Uterus (tissue), 4 donors: ENCODE data around the gene CENPF. TPM values are rescaled to one million over a fixed set of nuclear protein-coding genes. Genes with fewer than 3 reads are reported as not detected.

Source experiments
- DNase-seq, 2 donors: peaks; one replicate each; pipeline ENCODE4 v3.0.0-alpha.2; 2019 to 2020
- H3K27ac ChIP-seq, 2 donors: fragments of 200-600 bp; sonication (generic); 1 replicate in 1 of 2; 2 replicates in 1 of 2; pipeline ENCODE4 v1.5.1; 2016 to 2018
- H3K27me3 ChIP-seq, 2 donors: fragments of 200-600 bp; sonication (generic); one replicate each; pipeline ENCODE4 v1.5.1; 2018 to 2019; ENCODE audit warnings: control low read depth in 1 of 2
- H3K36me3 ChIP-seq, 2 donors: fragments of 200-600 bp; sonication (generic); one replicate each; pipeline ENCODE4 v1.5.1; 2019; ENCODE audit warnings: control low read depth in 1 of 2
- H3K4me1 ChIP-seq, 2 donors: fragments of 200-600 bp; sonication (generic); one replicate each; pipeline ENCODE4 v1.5.1; 2018 to 2019; ENCODE audit warnings: control low read depth in 1 of 2
- H3K4me3 ChIP-seq, 2 donors: fragments of 200-600 bp; sonication (generic); 1 replicate in 1 of 2; 2 replicates in 1 of 2; pipeline ENCODE4 v1.5.1; 2018 to 2019; ENCODE audit warnings: mild to moderate bottlenecking in 1 of 2
- H3K9me3 ChIP-seq, 2 donors: fragments of 200-600 bp; sonication (generic); one replicate each; pipeline ENCODE4 v1.5.1; 2019; ENCODE audit warnings: control low read depth in 1 of 2
- POLR2A ChIP-seq, 2 donors: fragments of 450-650 bp; IDR thresholded peaks; one replicate each; pipeline ENCODE4 v1.6.1; 2016; ENCODE audit warnings: antibody characterized with exemption in 2 of 2, mild to moderate bottlenecking in 1 of 2, moderate library complexity in 1 of 2
- intact Hi-C: fragments of 100-400 bp; cut with DNase I; formaldehyde crosslinking; loops from one replicate; pipeline ENCODE4 v1.15.1; 2023; ENCODE audit warnings: low total_unique reads
- total RNA-seq, 4 donors: library from RNA; depleted of rRNA in 3 of 4; stranded (reverse); fragments of >200 nt in 3 of 4; gene quantifications; one replicate each; pipeline versions ENCODE4 v1.1.0 to v1.2.4, GENCODE V29; 2014 to 2023
- TF ChIP-seq, protein P1 (sequence below), 4 experiments: fragments of 200-600 bp in 2 of 4; fragments of 450-650 bp in 2 of 4; sonication (generic) in 2 of 4; IDR thresholded peaks; one replicate each; pipeline ENCODE4 v1.5.1; 2016 to 2019; ENCODE audit warnings: antibody characterized with exemption in 4 of 4, mild to moderate bottlenecking in 2 of 4, moderate library complexity in 1 of 4
- donor health status: DM: yes; HTN: yes; CAD: no.

Gene CENPF
- total RNA-seq, 4 donors from 2014 or later = under 0.01 to 41.2 (median 5.7) TPM

GRCh38 chr1:214685906-214686305 lies 82.9 kb downstream of the CENPF start:
- intact Hi-C loops = no loop called here
- H3K27ac ChIP-seq = no peak overlapping the region
- no peaks in the 10 kb centered on the region for H3K9me3 ChIP-seq
- no peaks in the 10 kb centered on the region for H3K4me1 ChIP-seq
- no peaks in the 10 kb centered on the region for H3K36me3 ChIP-seq
- no peak for TF ChIP-seq POLR2A (IDR thresholded peaks at IDR 0.05)
- TF ChIP-seq, protein P1, sequence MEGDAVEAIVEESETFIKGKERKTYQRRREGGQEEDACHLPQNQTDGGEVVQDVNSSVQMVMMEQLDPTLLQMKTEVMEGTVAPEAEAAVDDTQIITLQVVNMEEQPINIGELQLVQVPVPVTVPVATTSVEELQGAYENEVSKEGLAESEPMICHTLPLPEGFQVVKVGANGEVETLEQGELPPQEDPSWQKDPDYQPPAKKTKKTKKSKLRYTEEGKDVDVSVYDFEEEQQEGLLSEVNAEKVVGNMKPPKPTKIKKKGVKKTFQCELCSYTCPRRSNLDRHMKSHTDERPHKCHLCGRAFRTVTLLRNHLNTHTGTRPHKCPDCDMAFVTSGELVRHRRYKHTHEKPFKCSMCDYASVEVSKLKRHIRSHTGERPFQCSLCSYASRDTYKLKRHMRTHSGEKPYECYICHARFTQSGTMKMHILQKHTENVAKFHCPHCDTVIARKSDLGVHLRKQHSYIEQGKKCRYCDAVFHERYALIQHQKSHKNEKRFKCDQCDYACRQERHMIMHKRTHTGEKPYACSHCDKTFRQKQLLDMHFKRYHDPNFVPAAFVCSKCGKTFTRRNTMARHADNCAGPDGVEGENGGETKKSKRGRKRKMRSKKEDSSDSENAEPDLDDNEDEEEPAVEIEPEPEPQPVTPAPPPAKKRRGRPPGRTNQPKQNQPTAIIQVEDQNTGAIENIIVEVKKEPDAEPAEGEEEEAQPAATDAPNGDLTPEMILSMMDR (IDR thresholded peaks at IDR 0.05) = no peak
- H3K4me3 ChIP-seq = no peak overlapping the region
- H3K27me3 ChIP-seq = no peaks in the 10 kb centered on the region
- no peak for DNase-seq

GRCh38 chr1:214686497-214686896 lies 83.5 kb downstream of the CENPF start:
- Histone ChIP-seq H3K27ac (no peak overlapping the region), H3K27me3 (no peaks in the 10 kb centered on the region), H3K9me3 (no peaks in the 10 kb centered on the region), H3K4me1 (no peaks in the 10 kb centered on the region), H3K4me3 (no peak overlapping the region), H3K36me3 (no peaks in the 10 kb centered on the region)
- no peak for DNase-seq
- intact Hi-C loops = no loop called here
- TF ChIP-seq POLR2A (IDR thresholded peaks at IDR 0.05) = no peak
- TF ChIP-seq, protein P1 (IDR thresholded peaks at IDR 0.05) = no peak

GRCh38 chr1:214688891-214689290 lies 85.9 kb downstream of the CENPF start:
- Histone ChIP-seq H3K4me3 (no peak overlapping the region), H3K4me1 (no peaks in the 10 kb centered on the region), H3K27me3 (no peaks in the 10 kb centered on the region), H3K9me3 (no peaks in the 10 kb centered on the region), H3K36me3 (no peaks in the 10 kb centered on the region), H3K27ac (no peak overlapping the region)
- no peak for TF ChIP-seq POLR2A (IDR thresholded peaks at IDR 0.05)
- DNase-seq = no peak
- intact Hi-C loops = no loop called here

DNA sequence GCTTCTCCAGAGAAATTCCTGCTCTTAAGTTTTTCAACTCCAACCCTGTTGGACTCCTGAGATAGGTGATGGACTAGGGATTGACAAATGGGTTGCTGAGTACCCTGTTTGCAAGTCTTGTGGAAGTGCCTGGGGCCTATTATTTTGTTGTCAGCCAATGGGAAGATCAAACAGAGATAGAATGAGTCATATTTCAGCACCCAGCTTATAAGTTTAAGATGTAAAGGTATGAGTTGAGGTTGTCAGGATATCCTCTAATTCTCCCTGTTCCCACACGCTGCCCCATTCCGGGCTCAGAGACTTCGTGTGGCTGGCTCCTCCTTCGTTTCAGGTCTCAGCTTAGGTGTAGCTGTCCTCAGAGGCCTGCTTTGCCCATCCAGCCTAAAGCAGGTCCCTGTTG lies 91.8 kb downstream of the CENPF start:
- intact Hi-C loops = no loop called here
- TF ChIP-seq, protein P1 (IDR thresholded peaks at IDR 0.05) = no peak
- no peak for TF ChIP-seq POLR2A (IDR thresholded peaks at IDR 0.05)
- H3K9me3 ChIP-seq = no peaks in the 10 kb centered on the region

GRCh38 chr1:214698559-214698958 lies 95.6 kb downstream of the CENPF start:
- TF ChIP-seq, protein P1 (IDR thresholded peaks at IDR 0.05) = no peak
- TF ChIP-seq POLR2A (IDR thresholded peaks at IDR 0.05) = no peak
- intact Hi-C loops = no loop called here

More for the DNA sequence above, 91.8 kb downstream of the CENPF start:
- no peaks in the 10 kb centered on the region for H3K27me3 ChIP-seq
- no peak overlapping the region for H3K27ac ChIP-seq
- DNase-seq = no peak
- no peaks in the 10 kb centered on the region for H3K36me3 ChIP-seq
- no peak overlapping the region for H3K4me3 ChIP-seq
- H3K4me1 ChIP-seq = no peaks in the 10 kb centered on the region

DNA sequence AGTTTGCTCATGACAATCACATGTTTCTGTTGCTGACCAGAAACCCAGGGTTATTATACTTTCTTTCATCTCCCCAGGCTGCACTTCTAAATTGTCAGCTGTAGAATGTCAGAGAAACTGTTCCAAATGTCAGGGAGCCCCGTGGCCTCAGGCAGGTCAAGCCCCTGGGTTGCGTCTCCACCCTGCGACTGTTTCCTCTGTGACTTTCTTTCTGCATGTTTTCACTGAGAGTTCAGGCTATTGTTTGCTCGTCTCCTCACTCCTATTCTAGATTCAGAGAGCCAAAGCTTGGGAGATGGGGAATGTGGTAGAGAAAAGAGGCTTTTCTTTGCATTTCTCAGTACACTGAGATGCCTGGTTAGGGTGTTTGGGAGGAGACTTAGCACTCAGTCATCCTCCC lies 97.4 kb downstream of the CENPF start:
- no peaks in the 10 kb centered on the region for H3K4me1 ChIP-seq
- no peaks in the 10 kb centered on the region for H3K27me3 ChIP-seq
- no peak for DNase-seq
- no peak overlapping the region for H3K27ac ChIP-seq
- H3K36me3 ChIP-seq = no peaks in the 10 kb centered on the region
- no peak for TF ChIP-seq POLR2A (IDR thresholded peaks at IDR 0.05)
- TF ChIP-seq, protein P1 (IDR thresholded peaks at IDR 0.05) = no peak
- no peaks in the 10 kb centered on the region for H3K9me3 ChIP-seq
- intact Hi-C loops = no loop called here
- no peak overlapping the region for H3K4me3 ChIP-seq

More at GRCh38 chr1:214698559-214698958, 95.6 kb downstream of the CENPF start:
- H3K27ac ChIP-seq = no peak overlapping the region
- no peaks in the 10 kb centered on the region for H3K27me3 ChIP-seq
- no peak overlapping the region for H3K4me3 ChIP-seq
- no peaks in the 10 kb centered on the region for H3K4me1 ChIP-seq
- H3K9me3 ChIP-seq = no peaks in the 10 kb centered on the region
- no peaks in the 10 kb centered on the region for H3K36me3 ChIP-seq
- DNase-seq = no peak
